C4-2B (cell line): ENCODE measurements around the gene HSBP1L1.
"Not testable (repeated sequence)": the region's sequence is repeated elsewhere in the genome, so short reads cannot be mapped to it uniquely, and the experiment has no call there.

ENCODE experiments used
- ZFX ChIP-seq: fragments of 450-650 bp; IDR thresholded peaks from 2 replicates; pipeline ENCODE4 v1.6.1; 2017
- TF ChIP-seq, protein P1 (sequence below): fragments of 450-650 bp; conservative IDR thresholded peaks from 2 replicates; pipeline ENCODE4 v1.5.1; 2017; ENCODE audit warnings: mild to moderate bottlenecking

- TF ChIP-seq, protein P1, sequence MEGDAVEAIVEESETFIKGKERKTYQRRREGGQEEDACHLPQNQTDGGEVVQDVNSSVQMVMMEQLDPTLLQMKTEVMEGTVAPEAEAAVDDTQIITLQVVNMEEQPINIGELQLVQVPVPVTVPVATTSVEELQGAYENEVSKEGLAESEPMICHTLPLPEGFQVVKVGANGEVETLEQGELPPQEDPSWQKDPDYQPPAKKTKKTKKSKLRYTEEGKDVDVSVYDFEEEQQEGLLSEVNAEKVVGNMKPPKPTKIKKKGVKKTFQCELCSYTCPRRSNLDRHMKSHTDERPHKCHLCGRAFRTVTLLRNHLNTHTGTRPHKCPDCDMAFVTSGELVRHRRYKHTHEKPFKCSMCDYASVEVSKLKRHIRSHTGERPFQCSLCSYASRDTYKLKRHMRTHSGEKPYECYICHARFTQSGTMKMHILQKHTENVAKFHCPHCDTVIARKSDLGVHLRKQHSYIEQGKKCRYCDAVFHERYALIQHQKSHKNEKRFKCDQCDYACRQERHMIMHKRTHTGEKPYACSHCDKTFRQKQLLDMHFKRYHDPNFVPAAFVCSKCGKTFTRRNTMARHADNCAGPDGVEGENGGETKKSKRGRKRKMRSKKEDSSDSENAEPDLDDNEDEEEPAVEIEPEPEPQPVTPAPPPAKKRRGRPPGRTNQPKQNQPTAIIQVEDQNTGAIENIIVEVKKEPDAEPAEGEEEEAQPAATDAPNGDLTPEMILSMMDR, result not testable (repeated sequence)
- not testable (repeated sequence) for TF ChIP-seq ZFX
Observed at GRCh38 chr18:79999701-80000100, 35.3 kb downstream of the HSBP1L1 start.
